Endothelial cell (in vitro differentiated cells): ENCODE data around the gene SPDYE4. TPM values are rescaled to one million over a fixed set of nuclear protein-coding genes. Genes with fewer than 3 reads are reported as not detected.
A peak's percentile ranks its signal among the peaks of the same experiment; 100 is the strongest.

Source experiments
- DNase-seq: peaks from one replicate; pipeline ENCODE4 v3.0.0; 2021; ENCODE audit warnings: low spot score
- H3K27ac Mint-ChIP-seq: one replicate; pipeline ENCODE4 v1.8.0; 2021; ENCODE audit warnings: mixed read lengths, inconsistent platforms; ENCODE audit not compliant: unreplicated experiment
- H3K27me3 Mint-ChIP-seq: one replicate; pipeline ENCODE4 v1.8.0; 2021; ENCODE audit warnings: mild to moderate bottlenecking, moderate library complexity, mixed read lengths, inconsistent platforms; ENCODE audit not compliant: unreplicated experiment
- H3K36me3 Mint-ChIP-seq: one replicate; pipeline ENCODE4 v1.8.0; 2021; ENCODE audit warnings: mild to moderate bottlenecking, low read depth, mixed read lengths, inconsistent platforms; ENCODE audit not compliant: unreplicated experiment
- H3K4me1 Mint-ChIP-seq: one replicate; pipeline ENCODE4 v1.8.0; 2021; ENCODE audit warnings: mild to moderate bottlenecking, mixed read lengths, inconsistent platforms; ENCODE audit not compliant: unreplicated experiment
- H3K4me3 Mint-ChIP-seq: one replicate; pipeline ENCODE4 v1.8.0; 2021; ENCODE audit warnings: mild to moderate bottlenecking, mixed read lengths, inconsistent platforms; ENCODE audit not compliant: unreplicated experiment
- H3K9me3 Mint-ChIP-seq: one replicate; pipeline ENCODE4 v1.8.0; 2021; ENCODE audit warnings: mixed read lengths, inconsistent platforms; ENCODE audit not compliant: unreplicated experiment
- total RNA-seq: library from RNA; stranded (reverse); fragmentation: NEBNext Ultra II Directional; extraction: Animal tissue kit (Norgen Biotek cat#: 25700); gene quantifications from one replicate; pipeline ENCODE4 v1.2.1, GENCODE V29; 2021; ENCODE audit not compliant: unreplicated experiment
- TF ChIP-seq, protein P1 (sequence below): fragments of 200-600 bp; sonication (generic); IDR thresholded peaks from one replicate; pipeline ENCODE4 v1.5.0; 2021; ENCODE audit warnings: antibody characterized with exemption; ENCODE audit not compliant: unreplicated experiment

SPDYE4 gene
- total RNA-seq, 1 donor from 2014 or later = not detected

- DNase-seq = no peak
- no peaks in the 10 kb centered on the region for H3K9me3 Mint-ChIP-seq
- no peak overlapping the region for H3K4me3 Mint-ChIP-seq
- no peak overlapping the region for H3K27ac Mint-ChIP-seq
- H3K27me3 Mint-ChIP-seq = peaks cover 6% of the 10 kb centered on the region
- H3K36me3 Mint-ChIP-seq = no peaks in the 10 kb centered on the region
- H3K4me1 Mint-ChIP-seq = peaks cover 18% of the 10 kb centered on the region
- TF ChIP-seq, protein P1, sequence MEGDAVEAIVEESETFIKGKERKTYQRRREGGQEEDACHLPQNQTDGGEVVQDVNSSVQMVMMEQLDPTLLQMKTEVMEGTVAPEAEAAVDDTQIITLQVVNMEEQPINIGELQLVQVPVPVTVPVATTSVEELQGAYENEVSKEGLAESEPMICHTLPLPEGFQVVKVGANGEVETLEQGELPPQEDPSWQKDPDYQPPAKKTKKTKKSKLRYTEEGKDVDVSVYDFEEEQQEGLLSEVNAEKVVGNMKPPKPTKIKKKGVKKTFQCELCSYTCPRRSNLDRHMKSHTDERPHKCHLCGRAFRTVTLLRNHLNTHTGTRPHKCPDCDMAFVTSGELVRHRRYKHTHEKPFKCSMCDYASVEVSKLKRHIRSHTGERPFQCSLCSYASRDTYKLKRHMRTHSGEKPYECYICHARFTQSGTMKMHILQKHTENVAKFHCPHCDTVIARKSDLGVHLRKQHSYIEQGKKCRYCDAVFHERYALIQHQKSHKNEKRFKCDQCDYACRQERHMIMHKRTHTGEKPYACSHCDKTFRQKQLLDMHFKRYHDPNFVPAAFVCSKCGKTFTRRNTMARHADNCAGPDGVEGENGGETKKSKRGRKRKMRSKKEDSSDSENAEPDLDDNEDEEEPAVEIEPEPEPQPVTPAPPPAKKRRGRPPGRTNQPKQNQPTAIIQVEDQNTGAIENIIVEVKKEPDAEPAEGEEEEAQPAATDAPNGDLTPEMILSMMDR = no peak
Measured at GRCh38 chr17:8741771-8742170, 16.6 kb downstream of the SPDYE4 start.

GRCh38 chr17:8741366-8741765 lies 17.0 kb downstream of the SPDYE4 start:
- TF ChIP-seq, protein P1 = no peak
- no peak for DNase-seq
- no peaks in the 10 kb centered on the region for H3K36me3 Mint-ChIP-seq
- H3K27me3 Mint-ChIP-seq = peaks cover 6% of the 10 kb centered on the region
- peaks cover 18% of the 10 kb centered on the region for H3K4me1 Mint-ChIP-seq
- no peak overlapping the region for H3K4me3 Mint-ChIP-seq
- no peaks in the 10 kb centered on the region for H3K9me3 Mint-ChIP-seq
- no peak overlapping the region for H3K27ac Mint-ChIP-seq

- Mint-ChIP-seq H3K4me1 (peaks cover 18% of the 10 kb centered on the region), H3K36me3 (no peaks in the 10 kb centered on the region), H3K4me3 (no peak overlapping the region), H3K27me3 (peaks cover 6% of the 10 kb centered on the region), H3K9me3 (no peaks in the 10 kb centered on the region), H3K27ac (no peak overlapping the region)
- DNase-seq = no peak
- TF ChIP-seq, protein P1 = no peak
Measured at GRCh38 chr17:8740486-8740885, 17.9 kb downstream of the SPDYE4 start.

DNA sequence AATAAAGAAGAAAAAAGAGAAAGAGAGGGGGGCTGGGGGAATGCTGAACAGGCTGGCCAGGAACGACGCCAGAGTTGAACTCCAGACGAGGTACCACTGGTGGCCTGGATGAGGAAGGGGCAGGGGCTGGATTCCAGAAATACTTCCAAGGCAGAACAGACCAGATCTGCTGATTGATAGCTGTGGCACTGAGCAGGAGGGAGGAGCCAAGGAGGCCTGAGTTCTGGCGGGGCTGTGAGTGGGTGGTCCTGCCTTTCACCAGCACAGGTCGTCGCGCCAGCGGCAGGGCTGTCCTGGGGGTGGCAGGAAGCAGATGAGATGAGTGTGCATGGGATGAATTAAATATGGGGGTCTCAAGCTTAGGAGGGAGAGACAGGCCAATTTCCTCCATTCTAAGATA lies 19.2 kb downstream of the SPDYE4 start:
- no peak for DNase-seq
- Mint-ChIP-seq H3K4me1 (peaks cover 18% of the 10 kb centered on the region), H3K9me3 (no peaks in the 10 kb centered on the region), H3K27me3 (peaks cover 6% of the 10 kb centered on the region), H3K4me3 (no peak overlapping the region), H3K27ac (peak overlapping the region; percentile 43), H3K36me3 (no peaks in the 10 kb centered on the region)
- TF ChIP-seq, protein P1 = no peak

GRCh38 chr17:8736796-8737195 lies 21.6 kb downstream of the SPDYE4 start:
- no peak for DNase-seq
- Mint-ChIP-seq H3K4me1 (peaks cover 11% of the 10 kb centered on the region), H3K9me3 (no peaks in the 10 kb centered on the region), H3K4me3 (no peak overlapping the region), H3K36me3 (no peaks in the 10 kb centered on the region), H3K27ac (no peak overlapping the region), H3K27me3 (peaks cover 6% of the 10 kb centered on the region)
- TF ChIP-seq, protein P1 = no peak
